ENCODE results near the gene KHDC1. TPM values are rescaled to one million over a fixed set of nuclear protein-coding genes. Genes with fewer than 3 reads are reported as not detected.
"Not testable (repeated sequence)": the region's sequence is repeated elsewhere in the genome, so short reads cannot be mapped to it uniquely, and the experiment has no call there.

Gene KHDC1
- total RNA-seq, 1 experiment from 2014 or later = 9.1 TPM

- TF ChIP-seq POLR2AphosphoS5 (IDR thresholded peaks at IDR 0.05; ENCODE audit: low read depth, low read length) (no peak), SRF (IDR thresholded peaks at IDR 0.05; ENCODE audit: low read depth) (no peak), ELF1 (IDR thresholded peaks at IDR 0.05; ENCODE audit: borderline replicate concordance, low read depth) (peak; percentile 39; the same call in 1 of the 2 replicates), SIN3A (IDR thresholded peaks at IDR 0.05; ENCODE audit: low read depth) (no peak), JUND (IDR thresholded peaks at IDR 0.05) (no peak), SP1 (IDR thresholded peaks at IDR 0.05; ENCODE audit: low read depth) (no peak), ATF3 (IDR thresholded peaks at IDR 0.05) (no peak), EGR1 (IDR thresholded peaks at IDR 0.05; ENCODE audit: low read depth) (no peak), YY1 (IDR thresholded peaks at IDR 0.05; ENCODE audit: extremely low read depth, insufficient replicate concordance, low read depth, low read length) (peak; percentile 36), ZFX (IDR thresholded peaks at IDR 0.05) (no peak), FOSL1 (IDR thresholded peaks at IDR 0.05; ENCODE audit: low read depth) (no peak)
Observed at GRCh38 chr6:73308712-73309534, 45.9 kb upstream of the KHDC1 start (continued).

DNA sequence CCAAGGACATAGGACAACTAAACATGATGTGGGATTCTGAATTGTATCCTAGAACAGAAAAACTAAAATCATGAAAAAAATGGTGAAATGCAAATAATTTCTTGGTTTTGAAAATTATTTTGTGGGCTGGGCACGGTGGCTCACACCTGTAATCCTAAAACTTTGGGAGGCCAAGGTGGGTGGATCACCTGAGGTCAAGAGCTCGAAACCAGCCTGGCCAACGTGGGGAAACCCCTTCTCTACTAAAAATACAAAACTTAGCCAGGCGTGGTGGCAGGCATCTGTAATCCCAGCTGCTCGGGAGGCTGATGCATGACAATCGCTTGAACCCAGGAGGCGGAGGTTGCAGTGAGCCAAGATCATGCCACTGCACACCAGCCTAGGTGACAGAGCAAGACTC lies 40.8 kb upstream of the KHDC1 start:
- DNase-seq (ENCODE audit: low read depth, low spot score); H3K9ac ChIP-seq (ENCODE audit: low read length); intact Hi-C loops (cut with micrococcal nuclease); H3K27ac ChIP-seq (ENCODE audit: low read depth, low read length); RAD21 ChIA-PET (ENCODE audit: low non-redundant PET in 1 of 2, low total read pairs in 2 of 2, uncharacterized antibody in 2 of 2, unreplicated experiment in 2 of 2); H2AFZ ChIP-seq (ENCODE audit: low read depth, low read length, poor library complexity, severe bottlenecking); H3K4me2 ChIP-seq (ENCODE audit: low read length); H3K36me3 ChIP-seq (ENCODE audit: control insufficient read depth in 1 of 2, insufficient read depth in 2 of 2, low read length in 2 of 2); POLR2A ChIA-PET; H3K4me1 ChIP-seq (ENCODE audit: control insufficient read depth in 1 of 2, insufficient read depth in 2 of 2, low read length in 2 of 2); BruUV-seq (replicated peaks); H3K4me3 ChIP-seq (replicated peaks in 1 of 2; ENCODE audit: low read depth in 1 of 2, low read length in 2 of 2); H3K9me2 ChIP-seq (ENCODE audit: insufficient read depth); ATAC-seq; H3K27me3 ChIP-seq (ENCODE audit: insufficient read depth, low read length); CTCF ChIA-PET; H4K20me1 ChIP-seq (ENCODE audit: insufficient read depth); H3K9me3 ChIP-seq (ENCODE audit: control insufficient read depth in 1 of 2, insufficient read depth in 1 of 2, low read depth in 1 of 2, low read length in 2 of 2): not testable (repeated sequence)
- peaks cover 94% of the 10 kb centered on the region for H3K79me2 ChIP-seq (ENCODE audit: insufficient read depth, low read length)
